A172 (cell line): ENCODE measurements around the gene TFPI. TPM values are rescaled to one million over a fixed set of nuclear protein-coding genes. Genes with fewer than 3 reads are reported as not detected.

Experiments
- DNase-seq: peaks from one replicate; pipeline ENCODE4 v3.0.0-alpha.2; 2015; ENCODE audit warnings: low spot score
- total RNA-seq: library from RNA; depleted of rRNA; stranded (reverse); fragments of >200 nt; shearing (Covaris generic); gene quantifications from 2 replicates; pipeline ENCODE4 v1.2.3, GENCODE V29; 2014; rRNA removed

TFPI gene
- total RNA-seq, 1 experiment from 2014 or later = 166 TPM

DNA sequence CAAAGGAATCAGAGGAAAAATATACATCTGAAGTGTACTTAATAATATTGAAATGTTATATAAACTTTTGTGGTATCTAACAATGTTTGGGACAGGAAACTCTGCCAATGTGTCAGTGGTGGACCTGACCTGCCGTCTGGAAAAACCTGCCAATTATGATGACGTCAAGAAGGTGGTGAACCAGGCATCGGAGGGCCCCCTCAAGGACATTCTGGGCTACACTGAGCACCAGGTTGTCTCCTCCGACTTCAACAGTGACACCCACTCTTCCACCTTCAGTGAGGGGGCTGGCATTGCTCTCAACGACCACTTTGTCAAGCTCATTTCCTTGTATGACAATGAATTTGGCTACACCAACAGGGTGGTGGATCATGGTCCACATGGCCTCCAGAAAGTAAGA, 138.8 kb downstream of the TFPI start:
- DNase-seq = no peak

Other genes starting within 250 kb of the TFPI start
- 0.05 and 2.3 TPM in 2 replicates for gene CALCRL, start 106.2 kb downstream of the TFPI start, total RNA-seq